Tibial nerve (tissue), 4 donors: Measurements from ENCODE around the gene KCNE3. TPM values are rescaled to one million over a fixed set of nuclear protein-coding genes. Genes with fewer than 3 reads are reported as not detected.

Experiments used
- DNase-seq, 2 donors: peaks; one replicate each; pipeline ENCODE4 v3.0.0-alpha.2; 2019; ENCODE audit warnings: low spot score in 2 of 2
- H3K27ac ChIP-seq, 4 donors: fragments of 200-600 bp; sonication (generic) in 3 of 4; one replicate each; pipeline ENCODE4 v1.5.1; 2017 to 2019; ENCODE audit warnings: mild to moderate bottlenecking in 1 of 4
- H3K27me3 ChIP-seq, 2 donors: fragments of 200-600 bp; sonication (generic) in 1 of 2; one replicate each; pipeline versions ENCODE4 v1.5.1 to v1.6.0; 2017 to 2019
- H3K36me3 ChIP-seq, 3 donors: fragments of 200-600 bp; sonication (generic); one replicate each; pipeline ENCODE4 v1.5.1; 2018 to 2019
- H3K4me1 ChIP-seq, 4 donors: fragments of 200-600 bp; sonication (generic) in 3 of 4; one replicate each; pipeline ENCODE4 v1.5.1; 2017 to 2019
- H3K4me3 ChIP-seq, 4 donors: fragments of 200-600 bp; sonication (generic) in 3 of 4; one replicate each; pipeline ENCODE4 v1.5.1; 2017 to 2019; ENCODE audit warnings: mild to moderate bottlenecking in 1 of 4, moderate library complexity in 1 of 4
- H3K9me3 ChIP-seq, 4 donors: fragments of 200-600 bp; sonication (generic) in 3 of 4; one replicate each; pipeline ENCODE4 v1.5.1; 2017 to 2019
- EP300 ChIP-seq, 2 donors: sonication (generic); formaldehyde crosslinking; IDR thresholded peaks; one replicate each; pipeline ENCODE4 v1.6.1; 2017; ENCODE audit warnings: antibody characterized with exemption in 2 of 2, mild to moderate bottlenecking in 1 of 2
- POLR2A ChIP-seq, 2 donors: fragments of 450-650 bp; IDR thresholded peaks; one replicate each; pipeline ENCODE4 v1.6.1; 2017; ENCODE audit warnings: antibody characterized with exemption in 2 of 2, mild to moderate bottlenecking in 2 of 2, moderate library complexity in 2 of 2
- WGBS, 2 donors: methylation state at CpG; one replicate each; pipeline ENCODE4 v1.1.5; 2018; 5-methylcytosine and 5-hydroxymethylcytosine counted together
- total RNA-seq, 4 donors: library from RNA; depleted of rRNA; stranded (reverse); fragments of >200 nt; gene quantifications; one replicate each; pipeline ENCODE4 v1.1.0, GENCODE V29; 2016
- TF ChIP-seq, protein P1 (sequence below), 5 experiments: fragments of 200-600 bp in 3 of 5; fragments of 450-650 bp in 2 of 5; sonication (generic) in 3 of 5; IDR thresholded peaks; one replicate each; pipeline ENCODE4 v1.5.1; 2016 to 2019; ENCODE audit warnings: antibody characterized with exemption in 5 of 5, mild to moderate bottlenecking in 3 of 5, moderate library complexity in 2 of 5

Gene KCNE3
- total RNA-seq, 4 donors from 2014 or later: 5.7 to 8.5 (median 6.7) TPM

DNA sequence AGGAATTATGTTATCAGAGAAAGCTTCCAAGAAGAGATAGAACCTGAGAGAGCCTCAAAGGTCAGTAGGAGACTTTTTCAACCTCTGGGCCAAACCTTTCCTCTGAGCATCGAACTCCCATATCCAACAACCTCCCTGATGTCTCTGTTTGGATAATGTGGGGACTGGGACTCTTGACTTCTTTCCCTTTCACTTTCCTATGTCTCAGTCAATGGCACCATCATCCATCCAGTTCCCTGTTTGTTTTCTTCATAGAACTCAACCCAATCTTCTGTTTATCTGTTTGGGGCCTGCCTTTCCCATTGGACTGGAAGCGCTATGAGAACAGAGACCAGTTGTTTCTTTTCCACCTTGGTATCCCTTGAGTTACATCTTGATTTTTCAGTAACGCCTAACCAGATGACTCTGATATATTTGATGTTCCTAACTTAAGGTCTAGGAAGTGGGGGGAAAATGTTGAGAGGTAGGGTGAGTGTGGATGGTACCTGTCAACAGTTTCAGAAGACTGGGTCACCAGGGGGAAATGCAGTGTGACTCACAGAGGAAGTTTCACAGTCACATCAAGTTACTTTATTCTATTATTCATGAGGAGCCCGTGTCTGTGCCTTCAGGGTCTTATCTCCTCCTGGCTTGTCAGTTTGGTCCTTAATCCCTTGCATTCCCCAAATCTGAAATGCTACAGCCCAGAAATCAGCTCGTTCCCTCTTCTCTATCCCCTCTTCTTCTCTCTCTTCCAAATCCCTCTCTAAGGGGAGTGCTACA lies 4.5 kb upstream of the KCNE3 start:
- 72 to 82% methylated on average over 5 of the region's 5 CpGs for WGBS, 2 donors
- Histone ChIP-seq H3K27ac (no peak overlapping the region), H3K36me3 (no peaks in the 10 kb centered on the region)

DNA sequence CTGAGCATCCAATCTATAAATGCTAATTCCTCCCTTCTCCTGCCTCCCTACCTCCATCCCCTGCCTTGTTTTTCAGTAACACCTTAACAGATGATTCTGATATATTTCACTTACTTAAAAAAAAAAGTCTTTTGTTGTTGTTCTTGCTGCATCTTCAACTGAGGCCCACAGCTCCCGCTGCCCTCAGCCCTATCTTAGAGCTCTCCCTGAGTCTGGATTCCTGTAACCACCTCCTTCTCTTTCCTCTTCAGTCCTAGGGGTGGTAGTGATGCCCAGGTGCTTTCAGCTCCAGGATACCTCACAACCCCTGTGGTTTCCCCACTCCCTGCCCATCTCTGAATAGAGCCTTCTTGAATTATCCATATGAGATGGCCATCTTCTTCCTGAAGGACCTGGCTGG lies 3.7 kb upstream of the KCNE3 start:
- Histone ChIP-seq H3K27ac (no peak overlapping the region), H3K4me1 (peaks cover 0 to 20% (median 4%) of the 10 kb centered on the region in 4 donors), H3K9me3 (no peaks in the 10 kb centered on the region), H3K4me3 (no peak overlapping the region), H3K36me3 (no peaks in the 10 kb centered on the region), H3K27me3 (no peaks in the 10 kb centered on the region)
- TF ChIP-seq, protein P1, sequence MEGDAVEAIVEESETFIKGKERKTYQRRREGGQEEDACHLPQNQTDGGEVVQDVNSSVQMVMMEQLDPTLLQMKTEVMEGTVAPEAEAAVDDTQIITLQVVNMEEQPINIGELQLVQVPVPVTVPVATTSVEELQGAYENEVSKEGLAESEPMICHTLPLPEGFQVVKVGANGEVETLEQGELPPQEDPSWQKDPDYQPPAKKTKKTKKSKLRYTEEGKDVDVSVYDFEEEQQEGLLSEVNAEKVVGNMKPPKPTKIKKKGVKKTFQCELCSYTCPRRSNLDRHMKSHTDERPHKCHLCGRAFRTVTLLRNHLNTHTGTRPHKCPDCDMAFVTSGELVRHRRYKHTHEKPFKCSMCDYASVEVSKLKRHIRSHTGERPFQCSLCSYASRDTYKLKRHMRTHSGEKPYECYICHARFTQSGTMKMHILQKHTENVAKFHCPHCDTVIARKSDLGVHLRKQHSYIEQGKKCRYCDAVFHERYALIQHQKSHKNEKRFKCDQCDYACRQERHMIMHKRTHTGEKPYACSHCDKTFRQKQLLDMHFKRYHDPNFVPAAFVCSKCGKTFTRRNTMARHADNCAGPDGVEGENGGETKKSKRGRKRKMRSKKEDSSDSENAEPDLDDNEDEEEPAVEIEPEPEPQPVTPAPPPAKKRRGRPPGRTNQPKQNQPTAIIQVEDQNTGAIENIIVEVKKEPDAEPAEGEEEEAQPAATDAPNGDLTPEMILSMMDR (IDR thresholded peaks at IDR 0.05): no peak
- no peak for TF ChIP-seq POLR2A (IDR thresholded peaks at IDR 0.05)
- TF ChIP-seq EP300 (IDR thresholded peaks at IDR 0.05): no peak
- 88 to 100% methylated on average over 1 of the region's 1 CpG for WGBS, 2 donors
- DNase-seq: no peak

More for the DNA sequence above, 4.5 kb upstream of the KCNE3 start:
- Histone ChIP-seq H3K4me1 (peaks cover 0 to 15% (median 2%) of the 10 kb centered on the region in 4 donors), H3K9me3 (no peaks in the 10 kb centered on the region), H3K4me3 (no peak overlapping the region), H3K27me3 (no peaks in the 10 kb centered on the region)
- no peak for TF ChIP-seq EP300 (IDR thresholded peaks at IDR 0.05)
- TF ChIP-seq POLR2A (IDR thresholded peaks at IDR 0.05): no peak
- TF ChIP-seq, protein P1 (IDR thresholded peaks at IDR 0.05): no peak
- no peak for DNase-seq

DNA sequence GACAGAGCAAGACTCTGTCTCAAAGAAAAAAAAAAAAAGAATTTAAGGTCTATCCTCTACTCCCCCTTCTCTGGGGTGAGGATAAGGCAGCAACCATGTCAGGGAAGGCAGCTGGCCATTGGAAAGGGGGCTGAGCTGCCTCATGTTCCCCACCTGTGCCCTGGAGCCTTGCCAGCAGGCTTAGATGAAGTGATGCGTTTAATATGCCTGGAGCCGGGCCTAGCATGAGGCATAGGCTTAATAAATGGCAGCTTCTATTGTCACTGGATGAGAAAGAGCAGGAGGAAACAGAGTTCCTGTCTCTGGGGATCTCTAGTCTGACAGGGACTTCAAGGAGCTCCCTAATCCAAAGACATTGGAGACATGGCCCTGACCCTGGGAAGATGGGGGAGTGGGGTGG lies 3.2 kb upstream of the KCNE3 start:
- no peak for DNase-seq
- Histone ChIP-seq H3K36me3 (no peaks in the 10 kb centered on the region), H3K27me3 (no peaks in the 10 kb centered on the region), H3K4me3 (no peak overlapping the region), H3K27ac (no peak overlapping the region), H3K4me1 (peaks cover 0 to 20% (median 4%) of the 10 kb centered on the region in 4 donors), H3K9me3 (no peaks in the 10 kb centered on the region)
- no peak for TF ChIP-seq EP300 (IDR thresholded peaks at IDR 0.05)
- TF ChIP-seq, protein P1 (IDR thresholded peaks at IDR 0.05): no peak
- TF ChIP-seq POLR2A (IDR thresholded peaks at IDR 0.05): no peak
- WGBS, 2 donors: 56 to 63% methylated on average over 2 of the region's 2 CpGs

DNA sequence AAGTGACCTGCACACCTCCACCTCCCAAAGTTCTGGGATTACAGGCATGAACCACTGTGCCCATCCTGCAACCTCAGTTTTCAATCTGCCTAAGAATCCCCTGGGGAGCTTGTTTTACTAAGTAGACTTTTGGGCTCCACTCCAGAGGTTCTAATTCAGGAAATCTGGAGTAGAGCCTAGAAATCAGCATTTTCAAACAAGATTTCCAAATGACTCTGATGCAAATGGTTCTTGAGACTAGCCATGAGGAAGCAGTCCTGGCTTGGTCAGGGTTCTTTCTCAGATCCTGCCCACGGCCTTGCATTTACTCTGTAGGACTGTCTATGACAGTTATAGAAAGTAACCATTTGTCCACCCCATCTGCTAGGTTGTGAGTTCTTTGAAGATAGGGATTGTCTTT lies 1.6 kb upstream of the KCNE3 start:
- Histone ChIP-seq H3K36me3 (no peaks in the 10 kb centered on the region), H3K4me1 (peaks cover 0 to 20% (median 4%) of the 10 kb centered on the region in 4 donors), H3K27me3 (no peaks in the 10 kb centered on the region), H3K9me3 (no peaks in the 10 kb centered on the region), H3K27ac (no peak overlapping the region), H3K4me3 (no peak overlapping the region)
- 63 to 88% methylated on average over 1 of the region's 1 CpG for WGBS, 2 donors
- no peak for TF ChIP-seq EP300 (IDR thresholded peaks at IDR 0.05)
- TF ChIP-seq POLR2A (IDR thresholded peaks at IDR 0.05): no peak
- TF ChIP-seq, protein P1 (IDR thresholded peaks at IDR 0.05): no peak
- DNase-seq: no peak

DNA sequence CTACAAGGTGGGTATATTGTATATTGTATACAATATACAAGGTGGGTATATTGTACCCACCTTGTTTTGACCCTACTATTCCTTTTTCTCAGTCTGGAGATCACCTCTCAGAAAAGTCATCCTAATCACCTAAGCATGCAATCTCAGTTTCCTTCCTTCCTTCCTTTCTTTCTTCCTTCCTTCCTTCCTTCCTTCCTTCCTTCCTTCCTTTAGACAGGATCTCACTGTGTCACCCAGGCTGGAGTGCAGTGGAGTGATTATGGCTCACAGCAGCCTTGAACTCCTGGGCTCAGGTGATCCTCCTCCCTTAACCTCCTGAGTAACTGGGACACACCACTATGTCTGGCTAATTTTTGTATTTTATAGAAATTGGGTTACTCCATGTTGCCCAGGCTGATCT lies 1.2 kb upstream of the KCNE3 start:
- Histone ChIP-seq H3K4me1 (peaks cover 0 to 20% (median 4%) of the 10 kb centered on the region in 4 donors), H3K9me3 (no peaks in the 10 kb centered on the region), H3K27ac (no peak overlapping the region), H3K4me3 (no peak overlapping the region), H3K27me3 (no peaks in the 10 kb centered on the region), H3K36me3 (no peaks in the 10 kb centered on the region)
- DNase-seq: no peak
- TF ChIP-seq, protein P1 (IDR thresholded peaks at IDR 0.05): no peak
- TF ChIP-seq EP300 (IDR thresholded peaks at IDR 0.05): no peak
- no peak for TF ChIP-seq POLR2A (IDR thresholded peaks at IDR 0.05)
